ENCODE results near the gene SPINK5.
"Not testable (repeated sequence)": the region's sequence is repeated elsewhere in the genome, so short reads cannot be mapped to it uniquely, and the experiment has no call there.

DNA sequence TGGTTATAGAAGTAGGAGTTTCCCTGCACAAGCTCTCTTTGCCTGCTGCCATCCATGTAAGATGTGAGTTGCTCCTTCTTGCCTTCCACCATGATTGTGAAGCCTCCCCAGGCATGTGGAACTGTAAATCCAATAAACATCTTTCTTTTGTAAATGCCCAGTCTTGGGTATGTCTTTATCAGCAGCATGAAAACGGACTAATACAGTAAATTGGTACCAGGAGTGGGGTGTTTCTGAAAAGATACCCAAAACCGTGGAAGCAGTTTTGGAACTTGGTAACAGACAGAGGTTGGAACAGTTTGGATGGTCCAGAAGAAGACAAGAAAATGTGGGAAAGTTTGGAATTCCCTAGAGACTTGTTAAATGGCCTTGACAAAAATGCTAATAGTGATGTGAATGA, 8.6 kb upstream of the SPINK5 start:
- TF ChIP-seq, protein P1, sequence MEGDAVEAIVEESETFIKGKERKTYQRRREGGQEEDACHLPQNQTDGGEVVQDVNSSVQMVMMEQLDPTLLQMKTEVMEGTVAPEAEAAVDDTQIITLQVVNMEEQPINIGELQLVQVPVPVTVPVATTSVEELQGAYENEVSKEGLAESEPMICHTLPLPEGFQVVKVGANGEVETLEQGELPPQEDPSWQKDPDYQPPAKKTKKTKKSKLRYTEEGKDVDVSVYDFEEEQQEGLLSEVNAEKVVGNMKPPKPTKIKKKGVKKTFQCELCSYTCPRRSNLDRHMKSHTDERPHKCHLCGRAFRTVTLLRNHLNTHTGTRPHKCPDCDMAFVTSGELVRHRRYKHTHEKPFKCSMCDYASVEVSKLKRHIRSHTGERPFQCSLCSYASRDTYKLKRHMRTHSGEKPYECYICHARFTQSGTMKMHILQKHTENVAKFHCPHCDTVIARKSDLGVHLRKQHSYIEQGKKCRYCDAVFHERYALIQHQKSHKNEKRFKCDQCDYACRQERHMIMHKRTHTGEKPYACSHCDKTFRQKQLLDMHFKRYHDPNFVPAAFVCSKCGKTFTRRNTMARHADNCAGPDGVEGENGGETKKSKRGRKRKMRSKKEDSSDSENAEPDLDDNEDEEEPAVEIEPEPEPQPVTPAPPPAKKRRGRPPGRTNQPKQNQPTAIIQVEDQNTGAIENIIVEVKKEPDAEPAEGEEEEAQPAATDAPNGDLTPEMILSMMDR (IDR thresholded peaks at IDR 0.05), result not testable (repeated sequence)
- not testable (repeated sequence) for TF ChIP-seq POLR2A (IDR thresholded peaks at IDR 0.05)
